Smooth muscle cell (in vitro differentiated cells): Measurements from ENCODE around the gene SLC10A7. TPM values are rescaled to one million over a fixed set of nuclear protein-coding genes. Genes with fewer than 3 reads are reported as not detected.

Experiments used
- DNase-seq: peaks from one replicate; lab custom pipeline; 2025; ENCODE audit not compliant: unreplicated experiment; lab: John Stamatoyannopoulos, UW
- H2AFZ ChIP-seq: fragments of 200-600 bp; sonication (generic); 2 replicates; pipeline ENCODE4 v1.6.0; 2016; ENCODE audit warnings: antibody characterized with exemption, low read depth, mild to moderate bottlenecking
- H3F3A ChIP-seq: fragments of 200-600 bp; sonication (generic); 2 replicates; pipeline ENCODE4 v1.6.0; 2017; ENCODE audit warnings: antibody characterized with exemption, low read depth
- H3K27ac ChIP-seq: fragments of 200-600 bp; sonication (generic); 2 replicates; pipeline ENCODE4 v1.5.1; 2016; ENCODE audit warnings: low read depth, mild to moderate bottlenecking
- H3K27me3 ChIP-seq: fragments of 200-600 bp; sonication (generic); 2 replicates; pipeline ENCODE4 v1.6.1; 2016; ENCODE audit warnings: low read depth, mild to moderate bottlenecking
- H3K36me3 ChIP-seq: fragments of 200-600 bp; sonication (generic); 2 replicates; pipeline ENCODE4 v1.5.1; 2016; ENCODE audit warnings: low read depth
- H3K4me1 ChIP-seq: fragments of 200-600 bp; sonication (generic); 2 replicates; pipeline ENCODE4 v1.5.1; 2016; ENCODE audit warnings: low read depth
- H3K4me2 ChIP-seq: fragments of 200-600 bp; sonication (generic); 2 replicates; pipeline ENCODE4 v1.6.0; 2016; ENCODE audit warnings: mild to moderate bottlenecking
- H3K4me3 ChIP-seq: fragments of 200-600 bp; sonication (generic); 2 replicates; pipeline ENCODE4 v1.5.1; 2016; ENCODE audit warnings: mild to moderate bottlenecking
- H3K79me2 ChIP-seq: fragments of 200-600 bp; sonication (generic); 2 replicates; pipeline ENCODE4 v1.6.0; 2016; ENCODE audit warnings: low read depth, mild to moderate bottlenecking
- H3K9ac ChIP-seq: fragments of 200-600 bp; sonication (generic); 2 replicates; pipeline ENCODE4 v1.6.0; 2016; ENCODE audit warnings: low read depth
- H3K9me3 ChIP-seq: fragments of 200-600 bp; sonication (generic); replicated peaks from 2 replicates; pipeline ENCODE4 v1.5.1; 2016; ENCODE audit warnings: low read depth
- H4K20me1 ChIP-seq: fragments of 200-600 bp; sonication (generic); 2 replicates; pipeline ENCODE4 v1.6.0; 2016; ENCODE audit warnings: low read depth
- WGBS: methylation state at CpG from one replicate; pipeline ENCODE4 v1.1.7; 2016; ENCODE audit warnings: low lambda C conversion rate; 5-methylcytosine and 5-hydroxymethylcytosine counted together
- polyA plus RNA-seq: library from polyadenylated mRNA; unstranded; fragments of >200 nt; fragmentation: Nextera tagmentation; extraction: Ambion mirVana; gene quantifications from 2 replicates; pipeline ENCODE4 v1.2.1, GENCODE V29; 2016
- total RNA-seq: library from RNA; depleted of rRNA; stranded (reverse); fragments of >200 nt; gene quantifications from 2 replicates; pipeline ENCODE4 v1.2.3, GENCODE V29; 2014
- TF ChIP-seq, protein P1 (sequence below): fragments of 200-600 bp; sonication (generic); IDR thresholded peaks from 2 replicates; pipeline ENCODE4 v1.5.1; 2017; ENCODE audit warnings: borderline replicate concordance, mild to moderate bottlenecking, antibody characterized with exemption; ENCODE audit not compliant: insufficient read depth, poor library complexity, severe bottlenecking

Gene SLC10A7
- total and polyA plus RNA-seq, 2 experiments from 2014 or later = 10.3 to 24.8 TPM

DNA sequence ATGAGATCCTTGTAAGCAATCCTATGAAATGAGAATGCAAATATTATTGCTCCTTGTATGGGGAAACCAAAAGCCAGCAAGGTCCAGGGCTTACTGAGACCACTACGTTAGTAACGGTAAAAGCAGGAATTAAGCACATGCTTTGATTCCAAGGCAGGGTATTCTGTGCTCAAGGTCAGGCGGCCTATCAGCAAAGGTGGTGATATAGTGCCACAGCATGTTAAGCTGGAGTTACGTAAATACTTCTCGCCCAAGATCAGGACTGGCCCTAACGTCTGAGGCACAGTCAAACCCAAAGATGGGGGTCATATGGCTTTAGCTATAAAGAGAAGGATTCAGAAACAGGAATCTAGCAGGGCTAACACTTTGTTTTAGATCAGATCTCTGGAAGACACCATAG is 27.6 kb downstream of the SLC10A7 start:
- no peak for DNase-seq
- Histone ChIP-seq H3F3A (no peaks in the 10 kb centered on the region), H3K36me3 (no peaks in the 10 kb centered on the region), H3K9me3 (no peaks in the 10 kb centered on the region), H3K4me1 (no peaks in the 10 kb centered on the region), H3K27me3 (no peaks in the 10 kb centered on the region), H3K9ac (no peak overlapping the region), H3K27ac (no peak overlapping the region), H3K4me3 (no peak overlapping the region), H4K20me1 (peaks cover 83% of the 10 kb centered on the region), H3K4me2 (no peak overlapping the region), H2AFZ (no peak overlapping the region), H3K79me2 (no peaks in the 10 kb centered on the region)
- 91% methylated on average over 6 of the region's 6 CpGs for WGBS
- TF ChIP-seq, protein P1, sequence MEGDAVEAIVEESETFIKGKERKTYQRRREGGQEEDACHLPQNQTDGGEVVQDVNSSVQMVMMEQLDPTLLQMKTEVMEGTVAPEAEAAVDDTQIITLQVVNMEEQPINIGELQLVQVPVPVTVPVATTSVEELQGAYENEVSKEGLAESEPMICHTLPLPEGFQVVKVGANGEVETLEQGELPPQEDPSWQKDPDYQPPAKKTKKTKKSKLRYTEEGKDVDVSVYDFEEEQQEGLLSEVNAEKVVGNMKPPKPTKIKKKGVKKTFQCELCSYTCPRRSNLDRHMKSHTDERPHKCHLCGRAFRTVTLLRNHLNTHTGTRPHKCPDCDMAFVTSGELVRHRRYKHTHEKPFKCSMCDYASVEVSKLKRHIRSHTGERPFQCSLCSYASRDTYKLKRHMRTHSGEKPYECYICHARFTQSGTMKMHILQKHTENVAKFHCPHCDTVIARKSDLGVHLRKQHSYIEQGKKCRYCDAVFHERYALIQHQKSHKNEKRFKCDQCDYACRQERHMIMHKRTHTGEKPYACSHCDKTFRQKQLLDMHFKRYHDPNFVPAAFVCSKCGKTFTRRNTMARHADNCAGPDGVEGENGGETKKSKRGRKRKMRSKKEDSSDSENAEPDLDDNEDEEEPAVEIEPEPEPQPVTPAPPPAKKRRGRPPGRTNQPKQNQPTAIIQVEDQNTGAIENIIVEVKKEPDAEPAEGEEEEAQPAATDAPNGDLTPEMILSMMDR = no peak

DNA sequence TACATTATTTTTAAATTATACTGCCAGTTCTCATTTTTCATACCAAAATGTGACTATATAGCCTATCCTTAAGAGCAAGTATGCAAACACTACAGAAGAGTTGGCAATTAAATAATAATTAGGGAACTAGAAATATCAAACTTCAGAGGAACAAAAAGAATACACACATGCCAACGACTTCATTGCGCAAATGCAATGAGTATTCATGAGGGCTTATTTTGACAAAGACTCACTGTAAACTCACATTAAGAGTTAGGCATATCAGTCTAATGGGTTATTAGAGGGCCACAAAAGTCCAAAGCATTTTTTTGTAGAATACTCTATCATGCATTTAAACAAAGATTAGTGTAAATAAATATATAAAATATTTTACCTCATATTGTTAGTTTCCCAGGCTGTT is 31.6 kb downstream of the SLC10A7 start:
- no peaks in the 10 kb centered on the region for H3K9me3 ChIP-seq
- H4K20me1 ChIP-seq = peaks cover 65% of the 10 kb centered on the region
- WGBS = 96% methylated on average over 2 of the region's 2 CpGs
- no peak overlapping the region for H3K9ac ChIP-seq
- H3K4me2 ChIP-seq = no peak overlapping the region
- no peaks in the 10 kb centered on the region for H3K36me3 ChIP-seq
- no peak overlapping the region for H2AFZ ChIP-seq
- no peaks in the 10 kb centered on the region for H3F3A ChIP-seq
- H3K27me3 ChIP-seq = no peaks in the 10 kb centered on the region
- no peak overlapping the region for H3K4me3 ChIP-seq
- H3K27ac ChIP-seq = no peak overlapping the region
- no peaks in the 10 kb centered on the region for H3K79me2 ChIP-seq
- H3K4me1 ChIP-seq = no peaks in the 10 kb centered on the region
- TF ChIP-seq, protein P1 = no peak
- DNase-seq = no peak

DNA sequence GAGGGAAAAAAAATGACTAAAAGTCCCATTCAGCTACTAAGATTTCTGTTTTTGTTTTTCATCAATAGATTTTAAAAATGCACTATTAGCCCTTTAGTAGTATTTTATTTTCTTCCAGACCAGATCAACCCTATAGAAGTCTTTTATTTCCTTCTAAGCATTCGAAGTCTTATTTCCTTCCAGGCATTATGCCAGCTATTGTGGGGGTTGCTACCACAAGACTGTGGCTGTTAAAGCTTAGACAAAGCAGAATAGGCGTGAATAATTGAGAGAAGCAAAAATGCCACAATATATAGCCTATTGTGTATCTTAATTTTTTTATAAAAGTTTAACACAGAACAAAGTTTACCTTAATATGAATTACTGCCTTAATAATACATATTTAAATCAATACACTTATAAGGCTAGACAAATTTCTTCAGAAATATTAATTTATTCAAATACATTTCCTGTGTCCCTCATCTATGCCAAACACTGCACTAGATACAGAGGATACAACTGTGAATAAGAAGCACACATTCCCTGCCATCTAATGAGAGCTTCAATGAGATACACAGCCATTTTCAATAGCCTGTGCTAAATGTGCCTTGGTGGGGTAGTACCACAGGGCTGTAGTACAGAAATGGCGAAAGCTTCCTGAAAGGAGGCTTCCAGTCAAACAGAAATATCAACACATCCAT is 33.1 kb downstream of the SLC10A7 start:
- 92% methylated on average over 3 of the region's 3 CpGs for WGBS
- Histone ChIP-seq H3K27ac (no peak overlapping the region), H3K36me3 (peaks cover 3% of the 10 kb centered on the region), H3F3A (no peaks in the 10 kb centered on the region), H2AFZ (no peak overlapping the region), H3K79me2 (no peaks in the 10 kb centered on the region), H3K4me2 (no peak overlapping the region), H3K4me3 (no peak overlapping the region), H3K9ac (no peak overlapping the region), H4K20me1 (peaks cover 50% of the 10 kb centered on the region), H3K4me1 (no peaks in the 10 kb centered on the region), H3K27me3 (no peaks in the 10 kb centered on the region), H3K9me3 (no peaks in the 10 kb centered on the region)
- TF ChIP-seq, protein P1 = no peak
- DNase-seq = no peak

DNA sequence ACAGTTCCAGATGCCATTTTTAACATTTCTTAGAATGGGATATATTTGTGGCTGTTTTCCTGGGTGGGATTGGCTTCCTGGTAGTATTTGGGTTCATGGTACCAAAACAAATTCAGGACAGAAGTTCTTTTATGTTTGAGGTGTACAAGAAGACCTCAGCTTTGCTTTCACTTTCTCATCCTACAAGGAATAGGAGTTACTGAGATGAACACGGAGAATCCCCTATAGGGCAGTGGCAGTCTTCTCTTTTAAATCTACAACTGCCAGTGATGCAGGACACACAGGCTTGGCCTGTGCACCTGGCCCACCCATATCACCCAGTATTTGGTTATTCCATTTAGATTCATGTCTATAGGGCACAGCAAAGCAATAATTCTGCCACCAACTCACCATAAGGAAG is 35.2 kb downstream of the SLC10A7 start:
- peaks cover 34% of the 10 kb centered on the region for H4K20me1 ChIP-seq
- H3F3A ChIP-seq = no peaks in the 10 kb centered on the region
- no peaks in the 10 kb centered on the region for H3K79me2 ChIP-seq
- TF ChIP-seq, protein P1 = no peak
- H3K4me3 ChIP-seq = no peak overlapping the region
- H3K36me3 ChIP-seq = peaks cover 15% of the 10 kb centered on the region
- H3K27me3 ChIP-seq = no peaks in the 10 kb centered on the region
- no peaks in the 10 kb centered on the region for H3K4me1 ChIP-seq
- H3K4me2 ChIP-seq = no peak overlapping the region
- no peak overlapping the region for H3K9ac ChIP-seq
- peaks cover 6% of the 10 kb centered on the region for H3K9me3 ChIP-seq
- no peak for DNase-seq
- WGBS = 88% methylated on average over 1 of the region's 1 CpG
- no peak overlapping the region for H2AFZ ChIP-seq
- no peak overlapping the region for H3K27ac ChIP-seq
